GM19397 (cell line): ENCODE measurements around the gene RPH3AL.
"Not testable (repeated sequence)": the region's sequence is repeated elsewhere in the genome, so short reads cannot be mapped to it uniquely, and the experiment has no call there.

Experiments used
- ATAC-seq: cut with Tn5 transposase; IDR thresholded peaks from one replicate; pipeline ENCODE4 v1.9.1; 2021; ENCODE audit warnings: mild to moderate bottlenecking, moderate library complexity; ENCODE audit not compliant: unreplicated experiment

Gene RPH3AL

DNA sequence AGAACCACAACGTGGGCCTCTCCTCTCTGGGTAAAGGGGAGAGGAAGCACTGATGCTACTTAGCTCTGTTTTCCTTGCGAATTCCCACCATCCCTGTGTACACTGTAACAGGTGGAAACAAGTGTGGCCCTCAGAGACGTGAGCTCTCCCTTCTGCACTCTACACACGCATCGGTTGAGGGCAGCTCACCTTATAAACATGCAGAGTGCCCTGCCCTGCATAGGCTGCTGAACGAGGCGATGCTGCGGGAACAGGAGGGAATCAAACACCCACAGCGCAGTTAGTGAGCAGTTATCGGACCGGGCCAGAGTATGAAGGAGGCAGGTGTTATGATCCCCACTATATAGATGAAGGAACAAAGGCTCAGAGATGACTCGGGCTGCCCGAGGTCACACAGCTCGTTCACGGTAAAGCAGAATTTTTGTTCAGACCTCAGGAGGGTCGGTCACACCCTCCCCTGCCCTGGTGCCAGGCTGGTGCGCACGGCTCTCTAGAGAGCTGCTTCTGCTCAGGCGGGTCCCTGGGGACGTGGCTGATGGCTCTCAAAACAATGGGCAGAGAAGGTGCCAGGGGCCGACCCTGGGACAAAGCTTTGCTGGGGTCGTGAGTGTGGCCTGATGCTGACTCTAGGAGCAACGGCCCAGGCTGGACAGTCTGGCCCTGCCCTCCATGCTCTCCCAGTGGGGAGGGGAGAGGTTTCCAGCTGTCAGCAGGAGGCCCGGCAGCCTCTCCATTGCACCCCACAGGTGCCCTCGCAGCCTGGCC is 68.5 kb downstream of the RPH3AL start:
- ATAC-seq, result no peak

GRCh38 chr17:282912-283882 is 69.4 kb downstream of the RPH3AL start:
- ATAC-seq, result no peak

DNA sequence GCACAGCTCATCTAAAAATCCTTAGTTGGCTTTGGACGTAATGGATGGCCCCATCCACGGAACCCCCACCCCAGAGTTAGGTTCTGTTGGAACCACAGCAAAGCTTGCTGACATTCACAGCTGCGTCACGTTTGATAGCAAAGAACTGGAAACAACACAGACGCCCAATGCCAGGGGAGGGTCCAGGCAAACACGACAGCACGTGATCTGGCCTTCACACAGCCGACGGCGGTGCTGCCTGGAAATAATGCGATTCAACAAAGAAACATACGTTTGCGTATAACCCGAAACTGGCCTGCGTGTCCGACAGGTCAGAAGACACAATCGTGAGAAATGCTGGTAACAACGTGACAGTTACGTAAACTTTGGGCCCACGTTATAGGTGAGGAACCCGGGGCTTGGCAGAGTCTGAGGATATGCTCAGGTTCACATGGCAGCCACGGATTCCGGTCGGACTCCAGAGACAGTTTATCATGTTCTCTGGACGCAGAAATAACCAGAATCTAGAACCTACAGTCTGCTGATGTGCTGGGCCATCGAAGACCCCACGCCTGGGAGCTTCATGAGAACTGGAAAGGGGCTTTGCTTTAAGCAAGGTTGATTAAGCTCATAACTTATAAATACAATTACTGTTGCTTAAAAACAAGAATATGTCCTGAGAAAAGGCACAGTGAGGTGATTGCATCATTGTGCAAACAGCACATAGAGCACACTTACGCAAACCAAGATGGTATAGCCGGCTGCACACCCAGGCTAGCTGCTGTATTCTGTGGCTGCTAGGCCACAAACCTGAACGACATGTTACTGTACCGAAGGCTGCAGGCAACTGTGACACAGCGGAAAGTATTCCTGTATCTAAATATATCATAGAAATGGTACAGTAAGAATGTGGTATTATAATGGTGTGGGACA is 70.4 kb downstream of the RPH3AL start:
- no peak for ATAC-seq

DNA sequence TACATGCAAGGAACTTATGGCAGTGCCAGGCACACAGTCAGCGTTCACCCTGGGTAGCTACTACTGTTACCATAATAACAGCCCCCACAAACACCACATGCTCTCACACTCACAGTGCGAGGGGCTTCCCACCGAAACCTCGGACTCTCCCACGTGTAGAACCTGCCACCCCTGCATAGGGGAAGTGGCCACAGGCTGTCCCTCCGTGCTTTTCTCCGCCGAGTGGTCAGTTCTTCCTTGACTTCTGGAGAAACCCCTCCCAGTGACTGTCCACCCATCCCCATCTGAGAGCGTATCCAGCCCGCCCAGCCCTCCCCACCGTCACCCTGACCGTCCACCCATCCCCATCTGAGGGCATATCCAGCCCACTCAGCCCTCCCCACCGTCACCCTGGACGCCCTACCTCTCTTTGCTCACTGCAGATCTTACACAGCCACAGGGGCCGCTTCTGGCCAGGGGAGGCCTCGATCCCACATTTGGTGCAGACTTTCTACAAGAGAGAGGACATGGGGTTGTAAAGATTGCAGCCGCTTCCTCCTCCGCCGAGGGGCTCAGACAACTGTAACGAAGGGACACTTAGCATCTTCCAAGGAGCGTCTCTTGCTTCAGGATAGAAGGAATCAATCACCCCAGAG is 71.1 kb downstream of the RPH3AL start:
- no peak for ATAC-seq

DNA sequence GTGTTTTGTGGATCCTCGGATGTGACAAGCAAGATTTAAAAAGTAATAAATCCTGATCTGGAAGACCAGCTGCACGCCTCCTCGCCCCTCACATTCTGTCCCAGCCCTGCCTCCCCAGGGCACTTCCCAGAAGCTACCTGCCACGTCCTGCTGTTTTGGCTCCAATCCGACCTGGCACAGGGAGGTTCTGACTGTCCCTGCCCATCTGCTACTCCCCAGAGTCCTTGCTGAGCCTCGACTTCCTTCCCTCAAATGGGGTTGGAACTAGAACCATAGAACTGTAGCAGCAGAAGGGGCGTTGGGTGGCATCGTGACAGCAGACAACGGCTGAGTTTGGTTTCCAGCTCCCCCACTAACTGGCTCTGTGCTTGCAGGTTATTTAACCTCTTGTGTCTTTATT is 71.7 kb downstream of the RPH3AL start:
- no peak for ATAC-seq

DNA sequence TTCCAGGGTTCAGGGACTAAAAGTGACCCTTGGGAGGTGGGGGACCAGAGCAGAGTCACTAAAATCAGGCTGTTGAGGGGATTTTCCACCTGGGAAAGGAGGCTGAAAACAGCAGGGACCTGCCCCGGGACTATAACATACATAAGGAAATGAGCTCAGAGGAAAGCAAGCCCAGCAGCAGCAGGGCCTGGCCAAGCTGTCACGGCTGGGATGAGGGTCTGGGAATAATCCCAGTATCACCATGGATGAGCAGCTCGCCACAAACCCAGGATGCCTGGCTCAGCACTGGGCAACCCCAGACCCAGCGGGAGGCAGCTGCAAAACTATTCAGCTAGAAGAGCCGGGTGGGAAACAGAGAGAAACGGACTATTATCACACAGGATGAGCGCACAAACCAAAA is 72.4 kb downstream of the RPH3AL start:
- no peak for ATAC-seq

DNA sequence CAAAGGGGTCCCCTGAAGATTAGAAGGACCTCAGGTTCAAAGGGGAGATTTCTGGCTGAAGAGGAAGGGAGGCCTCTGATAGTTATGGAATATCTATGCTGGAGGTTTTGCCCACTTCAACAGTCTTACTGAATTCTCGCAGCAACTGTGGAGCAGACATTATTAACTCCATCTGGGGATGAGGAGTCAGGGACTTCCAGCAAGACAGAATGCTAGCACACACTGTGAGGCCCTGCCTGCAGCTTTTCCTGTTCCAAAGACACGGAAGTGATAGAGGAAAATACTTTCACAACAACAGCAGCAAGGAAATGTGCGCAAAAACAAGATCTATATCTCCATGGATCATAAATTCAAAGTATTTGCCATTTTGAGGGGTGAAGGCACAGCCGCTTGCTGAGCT is 72.8 kb downstream of the RPH3AL start:
- no peak for ATAC-seq

DNA sequence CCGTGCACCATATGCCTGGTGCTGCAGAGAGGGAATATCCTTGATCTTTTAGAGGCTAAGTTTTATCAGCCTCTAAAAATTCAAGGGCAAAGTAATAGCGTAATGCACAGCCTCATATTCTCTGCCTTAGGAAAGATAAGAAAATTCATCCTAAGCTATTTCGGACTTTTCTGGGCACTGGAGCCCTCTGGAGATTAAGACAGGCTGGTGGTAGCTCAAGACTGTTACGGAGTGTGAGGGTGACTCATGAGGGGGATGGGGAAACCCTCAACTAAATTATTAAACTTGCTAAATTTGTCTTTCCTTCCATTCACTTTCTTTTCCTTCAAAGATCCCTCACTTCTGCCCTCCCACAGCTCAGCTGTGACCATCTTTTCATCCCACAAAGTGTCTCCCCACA is 73.3 kb downstream of the RPH3AL start:
- no peak for ATAC-seq

GRCh38 chr17:278676-279059 is 73.9 kb downstream of the RPH3AL start:
- no peak for ATAC-seq

DNA sequence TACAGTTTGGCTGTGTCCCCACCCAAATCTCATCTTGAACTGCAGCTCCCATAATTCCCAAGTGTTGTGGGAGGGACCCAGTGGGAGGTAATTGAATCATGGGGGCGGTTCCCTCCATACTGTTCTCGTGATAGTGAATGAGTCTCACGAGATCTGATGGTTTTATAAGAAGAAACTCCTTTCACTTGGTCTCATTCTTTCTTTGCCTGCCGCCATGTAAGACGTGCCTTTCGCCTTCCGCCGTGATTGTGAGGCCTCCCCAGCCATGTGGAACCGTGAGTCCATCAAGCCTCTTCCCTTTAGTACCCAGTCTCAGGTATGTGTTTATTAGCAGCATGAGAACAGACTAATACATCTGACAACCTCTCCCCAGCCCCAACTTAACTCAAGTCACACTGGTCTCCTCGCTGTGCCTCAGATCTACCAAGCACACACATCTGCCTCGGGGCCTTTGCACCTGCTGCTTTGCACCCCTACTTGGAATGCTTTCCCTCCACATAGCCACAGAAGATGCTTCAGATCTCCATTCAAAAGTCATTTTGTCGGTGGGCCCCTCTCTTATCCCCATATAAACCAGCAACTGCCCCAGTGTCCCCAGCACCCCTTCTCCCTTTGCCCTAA is 74.4 kb downstream of the RPH3AL start:
- ATAC-seq, result no peak

GRCh38 chr17:274902-275301 is 77.7 kb downstream of the RPH3AL start:
- no peak for ATAC-seq

DNA sequence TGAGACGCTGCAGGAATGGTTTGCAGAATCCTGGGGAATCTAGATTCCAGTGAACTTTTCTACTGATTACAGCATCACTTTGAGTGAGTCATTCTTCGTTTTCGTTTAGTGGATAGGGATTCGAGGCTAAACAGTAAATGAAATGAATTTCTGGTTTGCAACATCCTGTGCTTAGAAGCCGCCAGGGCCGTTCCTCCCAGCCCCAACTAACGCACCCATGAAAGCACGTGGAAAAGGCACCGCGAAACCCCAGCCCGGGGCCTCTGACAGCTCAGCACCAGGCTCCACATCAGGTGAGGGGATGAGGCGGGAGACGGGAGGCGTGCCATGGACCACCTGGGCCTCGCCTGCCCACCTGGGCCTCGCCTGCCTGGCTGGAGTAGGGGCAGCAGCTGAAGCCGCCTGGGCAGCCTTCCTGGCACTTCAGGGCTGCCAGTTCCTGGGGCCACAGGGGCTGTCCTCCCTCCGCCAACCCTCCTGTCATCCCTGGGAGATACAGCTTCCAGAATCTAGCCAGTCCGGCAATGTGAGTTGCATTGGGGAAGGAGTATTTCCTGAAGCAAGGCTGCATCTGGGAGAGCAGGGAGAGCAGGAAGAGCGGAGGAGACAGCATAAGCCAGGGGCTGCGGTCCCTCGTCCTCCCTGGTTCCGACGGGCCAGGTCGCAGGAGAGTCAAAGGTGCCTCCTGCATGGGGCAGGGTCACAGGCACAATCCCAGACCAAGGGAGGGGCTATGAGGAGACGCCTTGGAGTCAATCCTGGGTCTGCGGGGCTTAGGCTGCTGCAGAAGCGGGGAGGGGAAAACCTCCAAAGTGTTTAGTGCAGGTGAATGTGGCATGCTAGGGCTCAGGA is 78.4 kb downstream of the RPH3AL start:
- ATAC-seq, result no peak

DNA sequence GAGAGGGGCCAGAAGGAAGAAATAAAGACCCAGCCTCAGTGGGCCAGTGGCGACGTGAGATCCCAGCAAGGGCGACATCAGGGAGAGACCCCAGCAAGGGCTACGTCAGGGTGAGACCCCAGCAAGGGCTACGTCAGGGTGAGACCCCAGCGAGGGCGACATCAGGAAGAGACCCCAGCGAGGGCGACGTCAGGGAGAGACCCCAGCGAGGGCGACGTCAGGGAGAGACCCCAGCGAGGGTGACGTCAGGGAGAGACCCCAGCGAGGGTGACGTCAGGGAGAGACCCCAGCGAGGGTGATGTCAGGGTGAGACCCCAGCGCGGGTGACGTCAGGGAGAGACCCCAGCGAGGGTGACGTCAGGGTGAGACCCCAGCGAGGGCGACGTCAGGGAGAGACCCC is 79.8 kb downstream of the RPH3AL start:
- not testable (repeated sequence) for ATAC-seq

DNA sequence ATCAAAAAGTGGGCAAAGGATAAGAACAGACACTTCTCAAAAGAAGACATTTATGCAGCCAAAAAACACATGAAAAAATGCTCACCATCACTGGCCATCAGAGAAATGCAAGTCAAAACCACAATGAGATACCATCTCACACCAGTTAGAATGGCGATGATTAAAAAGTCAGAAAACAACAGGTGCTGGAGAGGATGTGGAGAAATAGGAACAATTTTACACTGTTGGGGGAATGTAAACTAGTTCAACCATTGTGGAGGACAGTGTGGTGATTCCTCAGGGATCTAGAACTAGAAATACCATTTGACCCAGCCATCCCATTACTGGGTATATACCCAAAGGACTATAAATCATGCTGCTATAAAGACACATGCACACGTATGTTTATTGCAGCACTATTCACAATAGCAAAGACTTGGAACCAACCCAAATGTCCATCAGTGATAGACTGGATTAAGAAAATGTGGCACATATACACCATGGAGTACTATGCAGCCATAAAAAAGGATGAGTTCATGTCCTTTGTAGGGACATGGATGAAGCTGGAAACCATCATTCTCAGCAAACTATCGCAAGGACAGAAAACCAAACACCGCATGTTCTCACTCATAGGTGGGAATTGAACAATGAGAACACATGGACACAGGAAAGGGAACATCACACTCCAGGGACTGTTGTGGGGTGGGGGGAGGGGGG is 80.5 kb downstream of the RPH3AL start:
- ATAC-seq, result not testable (repeated sequence)

DNA sequence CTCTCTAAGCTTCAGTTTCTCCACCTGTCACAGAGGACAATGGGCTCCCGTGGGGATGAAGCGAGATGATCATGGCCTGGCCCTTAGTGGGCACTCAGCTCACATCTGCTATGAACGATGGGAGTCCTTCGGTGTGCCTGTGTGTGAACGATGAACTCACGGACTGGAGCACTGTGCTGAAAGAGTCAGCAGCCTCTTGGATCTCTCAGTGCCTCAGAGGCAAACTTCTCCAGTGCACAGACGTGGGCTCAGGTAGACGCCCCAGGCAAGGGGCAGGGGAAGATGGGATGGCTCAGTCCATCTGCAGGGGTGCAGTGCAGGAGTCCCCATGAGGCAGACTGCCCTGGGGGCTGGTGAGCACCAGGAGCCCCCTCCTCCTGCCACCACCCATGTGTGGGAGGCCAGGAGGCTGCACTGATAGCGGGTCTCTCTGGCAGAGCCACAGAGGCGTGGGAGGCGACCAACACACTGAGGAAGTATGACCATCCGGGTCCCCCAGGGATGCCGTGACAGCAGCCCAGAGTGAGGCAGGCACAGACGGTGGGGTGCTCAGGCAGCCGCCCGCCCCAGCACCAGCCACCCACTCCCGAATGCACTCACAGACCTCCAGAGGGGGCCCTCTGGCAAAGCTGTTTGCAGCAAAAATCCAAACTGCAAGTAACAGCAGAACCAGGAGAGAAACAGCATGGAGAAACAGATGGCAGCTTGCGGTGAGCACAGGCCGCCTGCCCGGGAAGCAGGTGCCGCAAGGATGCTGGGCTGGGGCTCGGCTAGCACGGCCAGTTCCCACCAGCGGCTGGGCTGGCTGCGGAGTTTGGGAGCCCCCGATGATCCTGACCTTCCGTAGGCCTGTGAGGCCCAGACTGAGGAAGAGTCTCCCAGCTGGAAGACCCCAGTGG is 82.7 kb downstream of the RPH3AL start:
- no peak for ATAC-seq

DNA sequence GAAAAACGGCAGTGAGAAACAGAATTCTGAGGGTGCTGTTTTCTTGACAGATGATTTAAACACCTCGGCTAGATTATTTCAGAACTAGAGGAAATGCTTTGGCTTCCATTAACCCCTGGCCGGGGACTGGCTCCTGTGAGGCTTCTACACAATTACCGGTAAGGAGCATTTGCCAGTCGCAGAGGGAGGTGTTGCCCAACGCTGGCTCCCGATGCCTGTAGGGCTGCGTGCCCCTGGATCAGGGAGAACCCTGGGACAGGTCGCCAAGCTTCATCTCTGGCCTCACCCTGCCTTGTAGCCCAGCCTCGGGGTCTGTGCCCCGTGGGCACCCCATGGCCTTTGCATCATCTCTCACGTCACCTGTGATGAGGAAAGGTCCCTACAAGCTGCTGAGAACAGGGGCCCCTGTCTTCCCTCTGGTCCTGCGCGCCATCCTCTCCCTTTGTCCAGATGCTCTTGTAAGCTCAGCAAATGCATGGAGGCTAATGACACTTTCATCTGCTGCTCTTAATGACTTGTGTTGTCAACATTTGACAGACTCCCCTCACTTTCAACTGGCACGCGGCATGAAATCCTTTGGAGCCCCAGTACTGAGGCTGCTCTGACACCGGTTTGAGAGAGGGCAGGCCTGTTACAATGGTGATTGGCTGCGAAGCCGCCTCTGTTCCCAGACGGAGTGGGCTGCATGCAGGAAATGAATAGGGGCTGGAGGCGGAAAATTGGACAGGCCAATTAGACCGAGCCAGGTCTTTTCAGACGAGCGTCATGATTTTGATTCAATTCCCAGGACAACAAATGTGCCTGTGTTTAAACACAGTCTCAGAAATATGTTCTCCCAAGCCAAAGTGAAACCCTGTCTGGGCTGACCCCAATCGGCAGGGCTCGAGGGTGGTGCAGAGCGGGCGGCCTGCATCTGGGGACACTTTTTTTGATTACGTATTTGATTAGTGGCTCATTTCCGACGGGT is 85.6 kb downstream of the RPH3AL start:
- ATAC-seq, result no peak
